K562 (cell line): ENCODE data around the gene HOXA1. TPM values are rescaled to one million over a fixed set of nuclear protein-coding genes. Genes with fewer than 3 reads are reported as not detected.

Source experiments
- ATAC-seq: fragments of 200-7000 bp; cut with Tn5 transposase; 3 replicates; pipeline ENCODE4 v1.9.1; 2020; ENCODE audit warnings: moderate library complexity
- BruUV-seq: library from RNA; stranded (reverse); fragments of 400-500 nt; replicated peaks from 2 replicates; lab custom pipeline; 2021; lab: Mats Ljungman, UMichigan
- CTCF ChIA-PET: fragments of 300-600 bp; formaldehyde crosslinking; extraction: SDS; loops from one replicate; lab custom pipeline; 2021; ENCODE audit warnings: low intra/inter-chr PET ratio; lab: Yijun Ruan, JAX
- POLR2A ChIA-PET: fragments of 300-600, 350-650 bp; sonication (Branson Sonifier 250); formaldehyde crosslinking; extraction: SDS; loops from one replicate; lab custom pipeline; 2021; ENCODE audit warnings: antibody characterized with exemption, inconsistent platforms; lab: Yijun Ruan, JAX
- DNase-seq, 4 experiments: peaks; one replicate each; pipeline versions ENCODE4 v3.0.0 to v3.0.0-alpha.2; 2011 to 2018; ENCODE audit warnings: low spot score in 3 of 4, mixed read lengths in 3 of 4; ENCODE audit errors: extremely low read depth in 1 of 4
- FAIRE-seq: peaks from 2 replicates; lab custom pipeline; 2011; peaks lifted over from hg19 to GRCh38; lab: Jason Lieb, UNC
- H2AFZ ChIP-seq: 2 replicates; pipeline ENCODE4 v1.6.0; 2011; ENCODE audit warnings: low read depth, low read length, control low read depth, inconsistent platforms
- H3K27ac ChIP-seq: fragments of 200-600 bp; 3 replicates; pipeline ENCODE4 v1.8.0; 2011; ENCODE audit warnings: low read depth, mild to moderate bottlenecking, control low read depth, inconsistent platforms, low read length, moderate library complexity, mixed read lengths; ENCODE audit errors: extremely low read depth
- H3K27me3 ChIP-seq, 2 experiments: fragments of 300-600 bp in 1 of 2; 2 replicates in 1 of 2; 3 replicates in 1 of 2; pipeline versions ENCODE4 v1.6.0 to v1.8.0; 2011; ENCODE audit warnings: inconsistent platforms in 2 of 2, low read length in 2 of 2, mild to moderate bottlenecking in 1 of 2, mixed read lengths in 1 of 2, moderate library complexity in 1 of 2; ENCODE audit not compliant: control insufficient read depth in 2 of 2, insufficient read depth in 2 of 2
- H3K36me3 ChIP-seq: fragments of 300-600 bp; 3 replicates; pipeline ENCODE4 v1.8.0; 2011; ENCODE audit warnings: mild to moderate bottlenecking, low read length, inconsistent platforms; ENCODE audit not compliant: control insufficient read depth, insufficient read depth
- H3K4me1 ChIP-seq, 2 experiments: fragments of 200-600 bp in 1 of 2; replicated peaks in 1 of 2; 2 replicates in 1 of 2; 3 replicates in 1 of 2; pipeline versions ENCODE4 v1.5.1 to v1.8.0; 2011; ENCODE audit warnings: inconsistent platforms in 2 of 2, low read length in 2 of 2, mild to moderate bottlenecking in 1 of 2, mixed read lengths in 1 of 2, moderate library complexity in 1 of 2; ENCODE audit not compliant: control insufficient read depth in 2 of 2, insufficient read depth in 2 of 2
- H3K4me2 ChIP-seq: 2 replicates; pipeline ENCODE4 v1.6.1; 2011; ENCODE audit warnings: low read length, control low read depth, inconsistent platforms, mixed read lengths; ENCODE audit not compliant: insufficient read depth
- H3K4me3 ChIP-seq: fragments of 200-600 bp; sonication (generic), shearing (Covaris generic); 2 replicates; pipeline ENCODE4 v1.5.1; 2016; ENCODE audit warnings: control low read depth, inconsistent platforms
- H3K79me2 ChIP-seq: fragments of 200-600 bp; 3 replicates; pipeline ENCODE4 v1.8.0; 2011; ENCODE audit warnings: low read length, inconsistent platforms; ENCODE audit not compliant: control insufficient read depth, insufficient read depth
- H3K9ac ChIP-seq, 2 experiments: 2 replicates each; pipeline versions ENCODE4 v1.6.0 to v1.6.1; 2011; ENCODE audit warnings: low read depth in 2 of 2, low read length in 2 of 2, control low read depth in 1 of 2, inconsistent platforms in 1 of 2, mild to moderate bottlenecking in 1 of 2, mixed read lengths in 1 of 2; ENCODE audit not compliant: insufficient read depth in 1 of 2
- H3K9me1 ChIP-seq: one replicate; pipeline ENCODE4 v1.6.0; 2011; ENCODE audit warnings: inconsistent platforms, mild to moderate bottlenecking, low read length, moderate library complexity; ENCODE audit not compliant: control insufficient read depth, insufficient read depth
- H3K9me3 ChIP-seq: replicated peaks from 2 replicates; pipeline ENCODE4 v1.5.1; 2011; ENCODE audit warnings: low read depth, low read length, inconsistent platforms; ENCODE audit not compliant: control insufficient read depth, insufficient read depth
- H4K20me1 ChIP-seq: replicated peaks from 2 replicates; pipeline ENCODE4 v1.6.1; 2011; ENCODE audit warnings: low read length, inconsistent platforms, mixed read lengths; ENCODE audit not compliant: control insufficient read depth, insufficient read depth
- ARID2 ChIP-seq: fragments of 450-650 bp; IDR thresholded peaks from 2 replicates; pipeline ENCODE4 v1.6.1; 2017; ENCODE audit warnings: antibody characterized with exemption, mild to moderate bottlenecking
- CHCHD3 ChIP-seq: fragments of 250-450 bp; sonication (Bioruptor Pico); IDR thresholded peaks from 2 replicates; pipeline ENCODE4 v2.1.2; 2022; ENCODE audit warnings: mild to moderate bottlenecking
- CXXC5 ChIP-seq: fragments of 250-450 bp; sonication (Bioruptor Pico); IDR thresholded peaks from 2 replicates; pipeline ENCODE4 v1.8.0; 2022; ENCODE audit warnings: inconsistent platforms, mild to moderate bottlenecking, moderate library complexity
- E2F3 ChIP-seq: fragments of 250-450 bp; sonication (Bioruptor Pico); IDR thresholded peaks from 2 replicates; pipeline ENCODE4 v1.4.0; 2020; ENCODE audit warnings: mild to moderate bottlenecking
- MAFK ChIP-seq: IDR thresholded peaks from 2 replicates; pipeline ENCODE4 v1.6.1; 2011; ENCODE audit warnings: low read length, improper control_type of control experiment
- MYC ChIP-seq, 2 experiments: fragments of 250-450 bp in 1 of 2; sonication (Bioruptor Pico) in 1 of 2; IDR thresholded peaks; 2 replicates each; pipeline versions ENCODE4 v1.5.1 to v1.6.1; 2012 to 2021; ENCODE audit warnings: low read depth in 2 of 2, borderline replicate concordance in 1 of 2, improper control_type of control experiment in 1 of 2, low read length in 1 of 2, mild to moderate bottlenecking in 1 of 2, moderate library complexity in 1 of 2
- NFIX ChIP-seq: fragments of 250-450 bp; sonication (Bioruptor Pico); IDR thresholded peaks from 2 replicates; pipeline ENCODE4 v1.4.0; 2020; ENCODE audit warnings: low read depth, mild to moderate bottlenecking, moderate library complexity
- NFRKB ChIP-seq: fragments of 450-650 bp; IDR thresholded peaks from 2 replicates; pipeline ENCODE4 v1.6.1; 2016; ENCODE audit warnings: low read depth
- PHF8 ChIP-seq: fragments of 200-600 bp; sonication (generic); IDR thresholded peaks from 2 replicates; pipeline ENCODE4 v1.6.1; 2012; ENCODE audit warnings: mixed run types, mild to moderate bottlenecking, inconsistent platforms, low read length, moderate library complexity, borderline replicate concordance
- PKNOX1 ChIP-seq: fragments of 450-650 bp; IDR thresholded peaks from 2 replicates; pipeline ENCODE4 v1.6.1; 2016
- SREBF2 ChIP-seq: sonication (generic); formaldehyde crosslinking; IDR thresholded peaks from 2 replicates; pipeline ENCODE4 v1.4.0; 2020; ENCODE audit warnings: mild to moderate bottlenecking, missing genetic modification reagents
- TAF9B ChIP-seq: fragments of 450-650 bp; IDR thresholded peaks from 2 replicates; pipeline ENCODE4 v1.6.1; 2018; ENCODE audit warnings: mild to moderate bottlenecking; ENCODE audit not compliant: partially characterized antibody
- TCFL5 ChIP-seq: fragments of 250-450 bp; sonication (Bioruptor Pico); conservative IDR thresholded peaks from 2 replicates; pipeline ENCODE4 v1.6.1; 2021; ENCODE audit warnings: mild to moderate bottlenecking, moderate library complexity, matching md5 sums
- TGIF2 ChIP-seq: sonication (generic); formaldehyde crosslinking; IDR thresholded peaks from 2 replicates; pipeline ENCODE4 v1.8.1; 2022; ENCODE audit warnings: mild to moderate bottlenecking, missing genetic modification reagents, moderate library complexity
- U2AF2 ChIP-seq: fragments of 200-400 bp; formaldehyde crosslinking; optimal IDR thresholded peaks from 2 replicates; pipeline ENCODE3; 2017; ENCODE audit warnings: low read depth, mild to moderate bottlenecking, low read length
- XRCC3 ChIP-seq: fragments of 450-650 bp; IDR thresholded peaks from 2 replicates; pipeline ENCODE4 v1.6.1; 2017; ENCODE audit warnings: mild to moderate bottlenecking, moderate library complexity
- ZNF197 ChIP-seq: fragments of 200-800 bp; sonication (Bioruptor generic); IDR thresholded peaks from 2 replicates; pipeline ENCODE4 v1.6.1; 2016; ENCODE audit warnings: low read depth, missing genetic modification characterization, missing compliant biosample characterization
- ZNF282 ChIP-seq: sonication (generic); formaldehyde crosslinking; IDR thresholded peaks from 2 replicates; pipeline ENCODE4 v1.8.1; 2023; ENCODE audit warnings: missing genetic modification reagents
- ZNF444 ChIP-seq: fragments of 250-450 bp; sonication (Bioruptor Pico); IDR thresholded peaks from 2 replicates; pipeline ENCODE4 v1.4.0; 2020; ENCODE audit warnings: mild to moderate bottlenecking, moderate library complexity
- WGBS: fragments of 100-300 bp; shearing (Covaris generic); methylation state at CpG from one replicate; pipeline ENCODE4 v1.1.6; 2016; ENCODE audit warnings: low coverage, mixed read lengths; ENCODE audit not compliant: insufficient coverage; ENCODE audit errors: missing lambda C conversion rate; 5-methylcytosine and 5-hydroxymethylcytosine counted together
- in situ Hi-C: fragments of 300-500 bp; cut with MboI; formaldehyde crosslinking; loops from 4 replicates; pipeline ENCODE4 v1.15.0; 2018; ENCODE audit warnings: inconsistent platforms, mixed read lengths
- intact Hi-C: fragments of 100-400 bp; cut with micrococcal nuclease; formaldehyde crosslinking; loops from 2 replicates; pipeline ENCODE4 v1.14.2; 2022
- polyA plus RNA-seq, 8 experiments: library from polyadenylated mRNA; depleted of rRNA in 4 of 8; stranded (reverse) in 5 of 8; unstranded in 3 of 8; fragments of >200 nt; fragmentation: Nextera tagmentation in 2 of 8; fragmentation: Illumina TruSeq in 1 of 8; extraction: Ambion mirVana in 2 of 8; extraction: Trizol in 1 of 8; gene quantifications; 2 replicates each; pipeline versions ENCODE4 v1.2.1 to v1.2.3, GENCODE V29; 2011 to 2014; ENCODE audit warnings: inconsistent platforms in 1 of 8, missing spikeins in 1 of 8
- total RNA-seq, 7 experiments: library from RNA; depleted of rRNA in 6 of 7; stranded (reverse); fragments of >200 nt in 6 of 7; fragmentation: Illumina TruSeq in 2 of 7; extraction: Trizol in 2 of 7; gene quantifications; 2 replicates each; pipeline versions ENCODE4 v1.2.1 to v1.2.3, GENCODE V29; 2011 to 2021; ENCODE audit warnings: low replicate concordance in 1 of 7

HOXA1 gene
- total and polyA plus RNA-seq, 9 of the 15 experiments (the other 6 are each of a cell fraction or from before 2014, with no cell fraction given), result 0.03 to 0.63 (median 0.09) TPM; not detected in 4

GRCh38 chr7:27094304-27095049 lies 1.3 kb downstream of the HOXA1 start:
- FAIRE-seq (no peak), ATAC-seq (no peak), DNase-seq (no peak)
- no peak overlapping the region for H3K9ac ChIP-seq
- WGBS, result 6% methylated on average over 29 of the region's 29 CpGs
- no peaks in the 10 kb centered on the region for H3K9me1 ChIP-seq
- CTCF ChIA-PET, result no interaction called here
- no peak overlapping the region for H3K4me2 ChIP-seq
- no peak overlapping the region for H3K4me3 ChIP-seq
- intact Hi-C loops (no loop called here), in situ Hi-C loops (no loop called here)
- H3K9me3 ChIP-seq, result no peaks in the 10 kb centered on the region
- H3K27ac ChIP-seq, result no peak overlapping the region
- peaks cover 0 to 13% of the 10 kb centered on the region in 2 experiments; a peak in 2 of 5 replicates for H3K4me1 ChIP-seq
- no peaks in the 10 kb centered on the region for H3K36me3 ChIP-seq
- no TSS peak for BruUV-seq
- peaks cover 31 to 54% of the 10 kb centered on the region in 2 experiments; a peak in 4 of 5 replicates for H3K27me3 ChIP-seq
- POLR2A ChIA-PET, result no interaction called here
- H4K20me1 ChIP-seq, result no peaks in the 10 kb centered on the region
- H2AFZ ChIP-seq, result no peak overlapping the region
- no peaks in the 10 kb centered on the region for H3K79me2 ChIP-seq
- TF ChIP-seq MAFK (no peak), TCFL5 (no peak), PHF8 (no peak), ZNF282 (CRISPR knock-in tag) (no peak), U2AF2 (no peak), CXXC5 (CRISPR knock-in tag) (no peak), CHCHD3 (no peak), XRCC3 (no peak), TGIF2 (no peak), ARID2 (no peak), NFIX (CRISPR knock-in tag) (no peak), MYC (IDR thresholded peaks at IDR 0.05; ENCODE audit: low read depth, low read length) (no peak), MYC (CRISPR knock-in tag; IDR thresholded peaks at IDR 0.05; ENCODE audit: borderline replicate concordance, low read depth) (no peak), TAF9B (no peak), ZNF444 (CRISPR knock-in tag) (no peak), PKNOX1 (no peak), NFRKB (no peak), SREBF2 (CRISPR knock-in tag) (no peak), E2F3 (CRISPR knock-in tag) (no peak), ZNF197 (no peak)
